ENCODE data around the gene RAB24.
"Not testable (repeated sequence)": the region's sequence is repeated elsewhere in the genome, so short reads cannot be mapped to it uniquely, and the experiment has no call there.

The RAB24 gene

GRCh38 chr5:177303121-177303924 is at the start of gene RAB24, which contains the start of gene PRELID1:
Gene RAB24, minus strand, starts transcription at chr5:177303719. Its CDS starts 431 bp downstream, at chr5:177303288.
Gene PRELID1, plus strand, starts transcription at chr5:177303799. Its CDS starts 187 bp downstream, at chr5:177303986.
- peak; percentile 88 to 90 for DNase-seq (ENCODE audit: low read depth in 2 of 2)

DNA sequence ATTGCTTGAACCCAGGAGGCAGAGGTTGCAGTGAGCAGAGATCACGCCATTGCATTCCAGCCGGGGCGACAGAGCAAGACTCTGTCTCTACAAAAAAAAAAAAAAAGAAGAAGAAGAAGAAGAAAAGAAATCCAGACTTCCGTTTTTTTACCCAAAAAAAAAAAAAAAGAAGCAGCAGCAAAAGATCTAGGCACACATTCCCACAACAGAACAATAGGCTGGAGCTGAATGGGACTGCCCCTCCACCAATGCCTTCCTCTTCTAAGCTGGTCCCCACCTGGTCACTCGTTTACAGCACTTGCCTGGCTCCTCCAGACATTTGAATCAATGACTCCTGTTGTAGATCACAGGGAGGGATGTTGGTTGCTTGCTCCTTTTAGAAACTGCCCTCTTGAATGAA is 49.6 kb upstream of the RAB24 start:
- DNase-seq (ENCODE audit: low read depth in 2 of 2) = no peak

GRCh38 chr5:177351392-177352329 is 48.1 kb upstream of the RAB24 start, which contains the start of gene LMAN2:
Gene LMAN2, minus strand, starts transcription at chr5:177351668. Its CDS starts 21 bp downstream, at chr5:177351647.
- DNase-seq (ENCODE audit: low read depth in 2 of 2) = peak; percentile 81 to 89

DNA sequence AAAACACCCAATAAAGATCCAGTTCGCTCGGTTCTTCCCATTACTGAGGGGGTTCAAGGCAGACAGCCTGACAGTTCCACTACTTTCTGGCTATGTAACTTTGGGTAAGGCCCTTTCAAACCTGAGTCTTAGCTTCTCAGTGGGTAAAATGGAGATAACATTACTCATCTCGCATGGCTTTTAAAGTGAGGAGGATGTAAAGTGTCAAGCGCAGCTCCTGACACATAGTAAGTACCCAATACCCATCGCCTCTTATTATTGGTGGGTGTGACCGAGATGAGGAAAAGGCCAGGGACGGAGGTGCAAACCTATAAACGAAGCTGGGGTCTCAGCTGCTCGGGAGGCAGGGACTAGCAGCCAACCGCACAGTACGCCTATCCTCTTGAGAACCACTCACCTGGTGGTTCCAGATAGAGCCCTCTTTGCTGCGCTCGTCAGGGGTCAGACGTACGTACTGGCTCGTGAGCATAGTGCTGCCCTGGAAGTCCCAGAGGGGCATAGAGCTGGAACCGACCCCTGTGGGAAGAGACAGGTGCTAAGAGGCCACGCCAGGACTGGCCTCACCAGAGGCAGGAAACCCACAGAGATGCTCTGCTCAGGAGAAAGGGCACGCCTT is 47.4 kb upstream of the RAB24 start:
- no peak for DNase-seq (ENCODE audit: low read depth in 2 of 2)

DNA sequence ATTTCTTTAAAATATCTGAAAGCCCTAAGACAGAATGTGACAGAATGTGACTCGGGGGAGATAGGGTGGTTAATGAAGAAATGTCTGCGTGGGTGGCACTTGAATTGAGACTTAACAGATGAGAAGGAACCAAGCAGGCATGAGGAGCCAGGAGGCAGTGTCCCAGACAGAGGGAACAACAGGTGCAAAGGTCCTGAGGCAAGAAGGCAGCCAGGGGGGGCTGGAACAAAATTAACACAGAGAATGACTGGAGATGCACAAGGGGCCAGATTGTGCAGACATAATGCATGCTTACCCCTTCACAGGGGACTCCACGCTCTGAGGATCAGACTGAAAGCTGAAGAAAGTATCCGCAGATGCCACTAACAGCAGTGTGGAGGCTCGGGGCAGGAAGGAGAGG is 46.2 kb upstream of the RAB24 start:
- no peak for DNase-seq (ENCODE audit: low read depth in 2 of 2)

DNA sequence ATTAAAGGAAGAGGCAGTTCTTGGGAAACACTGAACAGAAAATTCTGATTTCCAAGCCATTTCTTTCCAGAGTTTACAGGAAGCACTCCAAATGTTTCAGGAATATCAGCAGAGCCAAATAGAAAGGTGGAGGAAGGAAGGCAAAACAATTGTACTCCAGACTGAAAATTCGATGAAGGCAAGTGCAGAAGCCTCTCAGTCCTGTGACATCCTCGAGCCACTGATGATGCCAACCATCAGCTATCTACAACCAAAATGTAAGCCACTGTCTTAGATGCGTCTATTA is 45.8 kb upstream of the RAB24 start:
- no peak for DNase-seq (ENCODE audit: low read depth in 2 of 2)

DNA sequence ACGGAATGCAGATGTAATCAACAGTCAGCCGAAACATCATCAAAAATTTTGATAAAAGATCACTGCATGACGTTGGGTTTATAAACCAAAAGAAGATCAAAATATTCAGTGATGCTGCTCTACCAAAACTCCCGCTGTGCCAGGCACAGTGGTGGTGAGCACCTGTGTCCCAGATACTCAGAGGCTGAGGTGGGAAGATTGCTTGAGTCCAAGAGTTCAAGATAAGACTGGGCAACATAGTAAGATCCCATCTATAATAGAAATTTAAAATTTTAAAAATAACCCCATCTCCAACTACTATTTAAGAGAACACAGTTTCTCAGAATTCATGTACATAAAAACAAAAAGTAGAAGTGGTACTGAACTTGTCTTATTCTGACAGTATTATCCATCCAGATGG is 44.2 kb upstream of the RAB24 start:
- no peak for DNase-seq (ENCODE audit: low read depth in 2 of 2)

DNA sequence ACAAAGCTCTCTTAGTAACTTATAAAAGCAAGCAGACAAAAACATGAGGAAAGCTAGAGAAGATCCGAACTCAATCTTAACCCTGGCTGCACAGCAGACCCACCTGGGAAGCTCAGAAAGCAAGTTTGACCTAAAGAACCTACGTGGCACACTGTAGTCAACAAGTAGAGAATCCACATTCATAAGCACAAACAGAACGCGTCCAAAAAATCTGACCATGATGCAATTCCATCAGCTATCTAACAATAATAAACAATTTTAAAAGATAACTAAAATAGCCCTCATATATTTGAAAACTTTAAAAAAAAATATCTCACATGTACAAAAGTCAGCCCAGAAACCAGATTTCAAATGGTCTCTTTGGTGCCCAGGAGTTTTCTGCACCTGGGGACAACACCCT is 43.3 kb upstream of the RAB24 start:
- no peak for DNase-seq (ENCODE audit: low read depth in 2 of 2)

DNA sequence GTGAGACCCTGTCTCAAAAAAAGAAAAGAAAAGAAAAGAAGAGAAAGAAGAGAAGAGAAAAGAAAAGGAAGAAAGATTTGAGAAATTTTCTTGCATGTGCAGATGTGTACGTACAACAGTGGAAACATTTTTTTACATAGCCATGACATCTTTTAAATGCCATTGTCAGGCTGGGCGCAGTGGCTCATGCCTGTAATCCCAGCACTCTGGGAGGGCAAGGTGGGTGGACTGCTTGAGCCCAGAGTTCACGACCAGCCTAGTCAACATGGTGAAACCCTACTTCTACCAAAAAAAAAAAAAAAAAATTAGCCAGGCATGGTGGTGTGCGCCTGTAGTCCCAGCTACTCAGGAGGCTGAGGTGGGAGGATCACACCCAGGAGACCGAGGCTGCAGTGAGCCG is 41.4 kb upstream of the RAB24 start:
- DNase-seq (ENCODE audit: low read depth in 2 of 2) = no peak

DNA sequence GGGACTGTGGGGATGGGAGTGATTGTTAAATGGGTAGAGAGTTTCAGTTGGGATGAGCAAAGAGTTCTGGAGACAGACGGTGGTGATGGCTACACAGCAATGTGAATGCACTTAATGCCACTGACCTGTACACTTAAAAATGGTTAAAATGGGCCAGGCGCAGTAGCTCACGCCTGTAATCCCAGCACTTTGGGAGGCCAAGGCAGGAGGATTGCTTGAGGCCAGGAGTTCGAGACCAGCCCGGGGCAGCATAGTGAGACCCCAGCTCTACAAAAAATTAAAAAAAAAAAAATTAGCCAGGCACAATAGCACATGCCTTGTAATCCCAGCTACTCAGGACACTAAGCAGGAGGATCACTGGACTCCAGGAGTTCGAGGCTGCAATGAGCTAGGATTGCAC is 40.3 kb upstream of the RAB24 start:
- DNase-seq (ENCODE audit: low read depth in 2 of 2) = no peak

DNA sequence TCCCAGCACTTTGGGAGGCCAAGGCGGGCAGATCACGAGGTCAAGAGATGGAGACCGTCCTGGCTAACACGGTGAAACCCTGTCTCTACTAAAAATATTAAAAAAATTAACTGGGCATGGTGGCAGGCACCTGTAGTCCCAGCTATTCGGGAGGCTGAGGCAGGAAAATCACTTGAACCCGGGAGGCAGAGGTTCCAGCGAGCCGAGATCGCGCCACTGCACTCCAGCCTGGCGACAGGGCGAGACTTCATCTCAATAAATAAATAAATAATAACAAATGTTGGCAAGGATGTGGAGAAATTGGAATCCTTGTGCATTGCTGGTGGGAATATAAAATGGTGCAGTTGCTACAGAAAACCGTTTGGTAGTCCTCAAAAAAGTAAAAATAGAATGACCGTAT is 39.5 kb upstream of the RAB24 start:
- DNase-seq (ENCODE audit: low read depth in 2 of 2) = not testable (repeated sequence)

- DNase-seq (ENCODE audit: low read depth in 2 of 2) = no peak
Observed at GRCh38 chr5:177339107-177339638, 35.7 kb upstream of the RAB24 start.

GRCh38 chr5:177338251-177339106 is 35.0 kb upstream of the RAB24 start:
- DNase-seq (ENCODE audit: low read depth in 2 of 2) = no peak

DNA sequence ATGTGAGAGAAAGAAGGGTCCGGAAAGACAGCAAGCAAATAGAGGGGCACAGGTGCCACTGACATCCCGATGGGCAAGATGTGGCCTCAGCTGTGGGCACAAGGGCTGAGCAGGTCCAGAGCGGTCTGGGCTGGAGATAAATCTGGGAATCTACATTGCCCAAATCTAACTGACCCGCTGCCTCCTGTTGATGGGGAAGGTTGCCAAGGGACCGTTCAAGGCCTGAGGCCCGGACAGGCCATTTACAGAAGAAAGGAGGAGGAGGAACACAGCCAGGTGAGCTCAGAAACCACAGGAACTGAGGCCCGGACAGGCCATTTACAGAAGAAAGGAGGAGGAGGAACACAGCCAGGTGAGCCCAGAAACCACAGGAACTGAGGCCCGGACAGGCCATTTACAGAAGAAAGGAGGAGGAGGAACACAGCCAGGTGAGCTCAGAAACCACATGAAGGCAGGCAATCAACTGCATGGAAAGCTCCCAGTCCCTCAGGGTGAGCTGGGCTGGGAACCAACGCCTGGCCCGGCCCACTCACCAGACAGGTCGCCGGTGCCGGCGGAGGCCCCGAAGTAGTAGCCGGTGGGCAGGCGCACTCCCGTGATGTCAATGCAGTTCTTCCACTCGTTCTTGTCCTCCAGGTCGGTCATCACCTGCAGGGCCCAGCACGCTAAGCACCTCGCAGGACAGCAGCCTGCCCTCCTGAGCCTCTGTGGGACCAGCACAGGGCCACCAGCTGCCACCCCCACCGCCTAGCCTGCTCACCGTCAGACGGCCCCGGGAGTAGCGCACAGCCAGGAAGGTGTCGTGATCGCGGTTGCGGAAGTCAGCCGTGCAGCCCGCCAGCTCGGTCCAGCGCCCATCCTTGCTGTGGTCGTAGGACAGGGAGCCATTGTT is 33.3 kb upstream of the RAB24 start:
- no peak for DNase-seq (ENCODE audit: low read depth in 2 of 2)

GRCh38 chr5:177336112-177336511 is 32.6 kb upstream of the RAB24 start:
- peak; percentile 30 to 32 for DNase-seq (ENCODE audit: low read depth in 2 of 2)

- DNase-seq (ENCODE audit: low read depth in 2 of 2) = no peak
Observed at GRCh38 chr5:177335701-177336065, 32.2 kb upstream of the RAB24 start.

DNA sequence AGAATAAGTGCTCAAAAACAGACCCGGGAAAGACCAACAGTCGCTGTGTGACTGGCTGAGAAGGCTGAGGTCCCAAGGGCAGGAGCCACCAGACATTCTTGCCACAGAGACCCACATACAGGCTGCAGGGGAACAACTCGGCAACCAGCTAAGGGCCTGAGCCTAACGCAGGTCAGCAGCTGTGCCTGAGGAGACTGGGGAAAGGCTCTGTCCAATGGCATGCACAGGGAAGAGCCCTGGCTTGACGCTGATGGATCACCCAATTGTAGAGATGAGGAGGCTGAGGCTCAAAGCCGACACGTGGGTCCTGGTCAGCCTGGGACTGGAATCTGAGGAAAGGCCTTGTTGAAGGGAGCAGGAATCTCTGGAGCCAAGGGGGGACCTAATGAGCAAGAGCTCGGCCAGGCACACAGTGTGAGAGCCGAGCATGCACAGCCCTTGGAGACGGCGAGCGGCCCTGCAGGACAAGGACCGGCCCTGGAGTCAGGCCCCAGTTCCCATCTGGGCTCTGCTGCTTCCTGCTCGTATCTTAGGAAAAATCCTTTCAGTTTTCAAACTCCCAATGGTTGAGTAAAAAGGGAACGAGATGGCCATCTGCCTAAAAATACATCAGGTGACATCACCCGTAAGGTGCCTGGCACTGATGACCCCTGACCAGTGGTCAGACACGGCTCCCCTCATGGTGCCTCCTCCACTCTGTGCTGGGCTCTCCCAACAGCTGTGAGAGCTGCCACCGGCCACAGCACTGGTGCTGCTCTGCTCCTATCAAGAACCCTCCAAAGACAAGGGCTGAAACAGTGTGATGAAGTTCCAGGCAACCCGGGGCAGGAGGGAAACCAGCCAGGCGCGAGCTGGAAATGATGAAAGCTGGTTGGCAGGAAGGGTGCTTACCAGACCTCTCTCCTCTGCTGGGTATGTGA is 31.5 kb upstream of the RAB24 start:
- no peak for DNase-seq (ENCODE audit: low read depth in 2 of 2)

DNA sequence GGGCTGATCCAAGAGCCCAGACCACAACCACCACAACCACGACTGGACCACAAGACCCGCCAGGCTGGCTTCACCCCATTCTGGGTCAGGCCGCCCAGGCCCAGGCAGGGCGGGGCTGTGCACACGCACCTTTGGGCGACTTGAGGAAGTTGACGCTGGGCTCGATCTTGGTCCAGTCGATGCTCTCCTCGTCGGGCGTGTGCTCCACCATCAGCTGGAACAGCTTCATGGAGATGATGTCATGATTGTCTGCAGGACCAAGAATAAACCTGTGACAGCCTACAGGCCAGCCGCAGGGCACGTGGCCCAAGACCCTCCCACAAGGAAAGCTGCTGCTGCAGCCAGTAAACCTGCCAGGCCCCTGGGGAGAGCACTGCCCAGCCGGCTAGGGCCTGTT is 30.6 kb upstream of the RAB24 start:
- DNase-seq (ENCODE audit: low read depth in 2 of 2) = no peak
